ENCODE results near the gene QRICH1. TPM values are rescaled to one million over a fixed set of nuclear protein-coding genes. Genes with fewer than 3 reads are reported as not detected.
"Not testable (repeated sequence)": the region's sequence is repeated elsewhere in the genome, so short reads cannot be mapped to it uniquely, and the experiment has no call there.

Gene QRICH1
- polyA plus RNA-seq, 12 donors: 46.8 to 246 (median 61.4) TPM

DNA sequence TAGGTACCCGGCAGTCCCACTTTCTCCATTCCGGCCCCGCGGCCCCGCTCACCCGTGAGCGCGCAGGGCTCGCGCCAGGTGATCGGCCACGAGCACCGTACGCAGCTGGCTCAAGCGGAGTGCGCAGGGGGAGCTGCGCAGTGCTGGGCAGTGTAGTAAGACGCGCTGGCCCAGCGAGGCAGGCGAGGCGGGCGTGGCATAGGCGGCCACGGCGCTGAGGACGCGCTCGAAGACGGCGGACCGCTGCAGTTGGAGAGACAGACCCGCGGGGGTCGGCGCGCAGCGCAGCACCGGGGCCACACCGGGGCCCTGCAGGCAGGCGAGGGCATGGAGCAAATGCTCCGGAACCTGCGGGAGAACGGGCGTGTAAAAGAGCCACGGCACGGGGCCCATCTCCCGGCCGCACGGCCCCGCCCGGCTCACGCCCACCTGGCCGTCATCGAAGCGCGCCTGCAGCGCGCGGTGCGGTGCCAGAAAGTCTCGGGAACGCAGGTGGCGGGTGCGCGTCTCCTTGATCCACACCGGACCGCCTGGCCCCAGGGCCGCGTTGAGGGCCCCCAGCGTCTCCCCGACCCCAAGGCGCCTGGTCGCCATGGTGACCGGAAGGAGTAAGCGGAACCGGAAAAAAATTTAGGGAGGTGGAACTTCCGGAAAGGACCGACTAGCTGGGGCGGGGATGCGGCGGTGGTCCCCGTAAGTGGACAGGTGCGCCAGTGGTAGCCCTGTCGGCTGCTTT, 75.7 kb downstream of the QRICH1 start, which contains the start of gene DALRD3:
Gene DALRD3, minus strand, starts transcription at position 610 of the 736 bp plus-strand sequence. Its CDS starts 16 bp downstream, at position 594.
- DNase-seq: peak; percentile 69

DNA sequence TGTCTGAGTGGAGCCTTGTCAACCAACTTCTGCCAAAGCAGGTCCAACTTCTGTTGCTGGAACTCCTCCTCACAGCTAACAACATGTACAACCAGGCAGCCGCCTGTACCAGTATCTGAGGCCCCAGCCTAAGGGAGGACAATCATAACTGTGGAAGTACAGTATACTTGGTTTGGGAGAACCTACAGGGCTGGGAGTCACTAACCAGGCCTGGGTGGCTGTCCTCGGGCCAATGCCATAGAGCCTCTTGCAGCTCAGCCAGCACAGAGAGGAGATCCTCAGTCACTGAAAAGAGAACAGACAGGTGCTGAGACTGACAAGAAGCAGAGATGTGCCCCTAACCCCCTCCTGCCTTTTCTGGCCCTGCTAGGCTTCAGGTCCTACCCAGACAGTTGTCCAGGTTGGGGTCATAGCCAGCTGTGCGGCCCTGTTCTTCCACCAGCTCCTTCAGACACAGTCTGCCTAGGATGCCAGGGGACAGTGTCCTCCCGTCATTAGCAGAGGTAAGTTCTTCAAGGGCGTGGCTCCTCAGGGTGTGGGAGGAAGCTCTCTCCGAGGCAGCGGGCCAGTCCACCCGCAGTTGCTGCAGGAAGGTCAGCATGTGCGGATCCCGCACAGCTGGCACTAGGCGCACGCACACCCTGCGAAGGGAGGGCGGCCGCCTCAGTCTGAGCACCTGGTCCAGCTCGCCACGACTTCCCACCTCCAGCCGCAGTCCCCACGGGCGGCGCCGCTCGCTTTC, 76.5 kb downstream of the QRICH1 start:
- no peak for DNase-seq

DNA sequence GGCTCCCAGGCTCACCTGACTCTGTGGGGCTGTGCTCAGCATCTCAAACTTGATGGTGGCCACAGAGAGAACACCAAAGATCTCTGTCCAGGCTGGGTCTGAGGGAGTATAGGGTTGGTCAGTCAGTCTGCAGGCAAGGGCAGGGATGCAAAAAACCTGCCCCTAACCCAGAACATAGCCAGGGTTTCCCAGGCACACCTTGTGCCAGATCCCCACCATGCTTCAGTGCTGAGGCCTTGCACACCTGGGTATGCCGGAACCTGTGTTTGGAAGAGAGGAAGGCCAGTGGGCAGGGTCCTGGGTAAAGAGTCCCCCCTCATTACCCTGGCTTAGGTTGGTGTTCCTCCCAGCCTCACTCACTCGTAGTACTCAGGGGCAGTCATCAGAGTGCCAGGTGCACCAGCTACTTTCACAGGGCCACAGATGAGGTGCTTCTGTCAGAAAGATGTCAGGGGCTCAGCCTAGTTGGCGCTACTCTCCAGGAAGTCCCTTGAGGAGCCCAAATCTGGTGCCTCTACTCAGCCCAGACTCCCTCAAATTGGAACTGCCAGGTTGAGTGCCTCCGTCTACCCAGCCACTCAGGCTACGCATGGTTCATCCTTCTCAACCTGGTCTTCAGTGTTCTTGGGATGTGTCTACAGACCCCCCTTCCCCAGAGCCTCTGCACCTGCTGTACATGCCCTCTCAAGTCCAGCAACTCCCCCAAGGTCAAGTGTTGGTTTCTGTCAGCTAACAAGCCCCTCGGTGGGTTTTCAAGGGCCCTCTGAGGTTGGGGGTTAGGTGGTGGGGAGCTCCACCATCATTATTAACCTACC, 77.2 kb downstream of the QRICH1 start:
- DNase-seq: no peak

DNA sequence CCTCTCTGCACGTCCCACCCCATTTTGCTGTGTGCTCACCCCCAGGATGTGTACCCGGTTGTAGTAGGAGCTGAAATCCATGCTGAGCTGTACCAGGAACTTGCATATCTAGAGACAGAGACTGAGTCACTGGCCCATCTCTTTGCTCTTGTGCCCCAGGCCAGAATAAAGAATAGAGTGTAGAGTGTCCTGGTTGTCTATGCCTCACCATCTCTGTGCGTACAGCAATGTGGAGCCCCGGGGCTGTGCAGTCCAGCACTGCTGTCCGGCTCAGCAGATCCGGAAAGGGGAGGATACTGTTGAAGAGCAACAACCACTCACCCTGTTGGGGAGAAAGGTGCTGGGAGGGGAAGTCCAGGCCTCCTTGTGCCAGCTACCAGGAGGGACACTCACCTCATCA, 78.1 kb downstream of the QRICH1 start:
- DNase-seq: no peak

DNA sequence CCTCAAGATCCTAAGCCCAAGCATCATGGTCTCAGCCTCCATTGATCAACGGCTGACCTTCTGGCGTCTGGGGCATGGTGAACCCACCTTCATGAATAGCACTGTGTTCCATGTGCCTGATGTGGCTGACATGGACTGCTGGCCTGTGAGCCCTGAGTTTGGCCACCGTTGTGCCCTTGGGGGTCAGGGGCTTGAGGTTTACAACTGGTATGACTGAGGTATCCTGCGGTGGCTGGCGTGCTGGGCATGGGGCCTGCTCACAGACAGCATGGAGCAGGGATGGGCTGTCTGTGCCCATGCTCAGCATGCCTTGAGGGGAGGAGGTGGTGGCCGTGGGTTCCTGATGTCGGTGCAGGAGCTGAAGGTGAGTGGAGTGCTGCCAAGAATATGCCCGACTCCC, 78.8 kb downstream of the QRICH1 start:
- DNase-seq: no peak

DNA sequence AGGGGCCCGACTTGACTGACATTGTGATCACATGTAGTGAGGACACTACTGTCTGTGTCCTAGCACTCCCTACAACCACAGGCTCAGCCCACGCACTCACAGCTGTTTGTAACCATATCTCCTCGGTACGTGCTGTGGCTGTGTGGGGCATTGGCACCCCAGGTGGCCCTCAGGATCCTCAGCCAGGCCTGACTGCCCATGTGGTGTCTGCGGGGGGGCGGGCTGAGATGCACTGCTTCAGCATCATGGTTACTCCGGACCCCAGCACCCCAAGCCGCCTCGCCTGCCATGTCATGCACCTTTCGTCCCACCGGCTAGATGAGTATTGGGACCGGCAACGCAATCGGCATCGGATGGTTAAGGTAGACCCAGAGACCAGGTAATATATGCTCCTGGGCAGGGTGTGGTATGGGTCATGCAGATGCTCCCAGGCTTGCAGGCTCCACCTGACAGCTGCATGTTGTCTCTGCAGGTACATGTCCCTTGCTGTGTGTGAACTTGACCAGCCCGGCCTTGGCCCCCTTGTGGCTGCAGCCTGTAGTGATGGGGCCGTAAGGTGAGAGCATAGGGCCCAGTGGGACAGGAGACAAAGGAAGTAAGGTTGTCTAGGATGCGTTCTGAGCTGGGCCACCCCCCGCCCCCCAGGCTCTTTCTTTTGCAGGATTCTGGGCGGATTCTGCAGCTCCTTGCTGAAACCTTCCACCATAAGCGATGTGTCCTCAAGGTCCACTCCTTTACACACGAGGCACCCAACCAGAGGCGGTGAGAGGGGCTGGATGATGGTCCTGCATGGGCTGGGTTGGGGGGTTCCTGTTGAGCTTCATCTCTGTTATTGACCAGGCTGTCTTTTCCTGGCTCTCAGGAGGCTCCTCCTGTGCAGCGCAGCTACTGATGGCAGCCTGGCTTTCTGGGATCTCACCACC, 79.9 kb downstream of the QRICH1 start:
- no peak for DNase-seq

DNA sequence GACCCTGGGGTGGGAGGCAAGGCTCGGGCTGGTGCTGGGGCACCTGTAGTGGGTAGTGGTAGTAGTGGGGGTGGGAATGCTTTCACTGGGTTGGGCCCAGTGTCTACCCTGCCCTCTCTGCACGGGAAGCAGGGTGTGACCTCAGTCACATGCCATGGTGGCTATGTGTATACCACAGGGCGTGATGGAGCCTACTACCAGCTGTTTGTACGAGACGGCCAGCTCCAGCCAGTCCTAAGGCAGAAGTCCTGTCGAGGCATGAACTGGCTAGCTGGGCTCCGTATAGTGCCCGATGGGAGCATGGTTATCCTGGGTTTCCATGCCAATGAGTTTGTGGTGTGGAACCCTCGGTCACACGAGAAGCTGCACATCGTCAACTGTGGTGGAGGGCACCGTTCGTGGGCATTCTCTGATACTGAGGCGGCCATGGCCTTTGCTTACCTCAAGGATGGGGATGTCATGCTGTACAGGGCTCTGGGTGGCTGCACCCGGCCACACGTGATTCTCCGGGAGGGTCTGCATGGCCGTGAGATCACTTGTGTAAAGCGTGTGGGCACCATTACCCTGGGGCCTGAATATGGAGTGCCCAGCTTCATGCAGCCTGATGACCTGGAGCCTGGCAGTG, 80.6 kb downstream of the QRICH1 start:
- no peak for DNase-seq

DNA sequence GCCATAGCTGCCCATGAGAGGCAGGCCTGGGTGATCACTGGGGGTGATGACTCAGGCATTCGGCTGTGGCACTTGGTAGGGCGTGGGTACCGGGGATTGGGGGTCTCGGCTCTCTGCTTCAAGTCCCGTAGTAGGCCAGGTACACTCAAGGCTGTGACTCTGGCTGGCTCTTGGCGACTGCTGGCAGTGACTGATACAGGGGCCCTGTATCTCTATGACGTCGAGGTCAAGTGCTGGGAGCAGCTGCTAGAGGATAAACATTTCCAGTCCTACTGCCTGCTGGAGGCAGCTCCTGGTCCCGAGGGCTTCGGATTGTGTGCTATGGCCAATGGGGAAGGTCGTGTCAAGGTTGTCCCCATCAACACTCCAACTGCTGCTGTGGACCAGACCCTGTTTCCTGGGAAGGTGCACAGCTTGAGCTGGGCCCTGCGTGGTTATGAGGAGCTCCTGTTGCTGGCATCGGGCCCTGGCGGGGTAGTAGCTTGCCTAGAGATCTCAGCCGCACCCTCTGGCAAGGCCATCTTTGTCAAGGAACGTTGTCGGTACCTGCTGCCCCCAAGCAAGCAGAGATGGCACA, 81.3 kb downstream of the QRICH1 start:
- no peak for DNase-seq

DNA sequence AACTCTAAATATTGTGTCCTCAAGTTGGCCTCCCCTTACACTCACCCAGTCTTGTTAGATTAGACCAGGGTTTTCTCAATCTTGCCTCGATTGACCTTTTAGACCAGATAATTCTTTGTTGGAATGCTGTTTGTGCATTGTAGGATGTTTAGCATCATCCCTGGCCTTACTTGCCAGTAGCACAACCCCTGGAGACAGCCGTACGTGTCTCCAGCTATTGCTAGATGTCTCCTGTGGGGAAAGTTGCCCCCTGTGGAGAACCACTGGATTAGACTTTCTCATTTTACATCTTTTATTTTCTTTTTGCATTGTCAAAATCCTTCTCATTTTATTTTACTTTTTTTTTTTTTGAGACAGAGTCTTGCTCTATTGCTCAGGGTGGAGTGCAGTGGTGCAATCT, 84.5 kb downstream of the QRICH1 start:
- DNase-seq: no peak

DNA sequence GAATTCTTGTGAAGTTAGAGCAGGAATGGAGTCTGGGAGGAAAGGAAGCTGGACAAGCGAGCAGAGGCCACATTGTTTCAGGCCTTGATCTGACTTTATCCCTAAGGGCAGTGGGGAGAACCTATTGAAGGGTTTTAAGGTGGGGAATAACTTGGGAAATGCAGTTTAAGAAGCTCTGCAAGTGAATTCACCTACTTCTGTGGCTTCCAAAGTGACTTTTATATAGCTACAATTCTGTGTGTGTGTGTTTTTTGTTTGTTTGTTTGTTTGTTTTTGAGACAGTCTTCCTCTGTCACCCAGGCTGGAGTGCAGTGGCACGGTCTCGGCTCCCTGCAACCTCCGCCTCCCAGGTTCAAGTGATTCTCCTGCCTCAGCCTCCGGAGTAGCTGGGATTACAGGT, 85.2 kb downstream of the QRICH1 start:
- DNase-seq: not testable (repeated sequence)

DNA sequence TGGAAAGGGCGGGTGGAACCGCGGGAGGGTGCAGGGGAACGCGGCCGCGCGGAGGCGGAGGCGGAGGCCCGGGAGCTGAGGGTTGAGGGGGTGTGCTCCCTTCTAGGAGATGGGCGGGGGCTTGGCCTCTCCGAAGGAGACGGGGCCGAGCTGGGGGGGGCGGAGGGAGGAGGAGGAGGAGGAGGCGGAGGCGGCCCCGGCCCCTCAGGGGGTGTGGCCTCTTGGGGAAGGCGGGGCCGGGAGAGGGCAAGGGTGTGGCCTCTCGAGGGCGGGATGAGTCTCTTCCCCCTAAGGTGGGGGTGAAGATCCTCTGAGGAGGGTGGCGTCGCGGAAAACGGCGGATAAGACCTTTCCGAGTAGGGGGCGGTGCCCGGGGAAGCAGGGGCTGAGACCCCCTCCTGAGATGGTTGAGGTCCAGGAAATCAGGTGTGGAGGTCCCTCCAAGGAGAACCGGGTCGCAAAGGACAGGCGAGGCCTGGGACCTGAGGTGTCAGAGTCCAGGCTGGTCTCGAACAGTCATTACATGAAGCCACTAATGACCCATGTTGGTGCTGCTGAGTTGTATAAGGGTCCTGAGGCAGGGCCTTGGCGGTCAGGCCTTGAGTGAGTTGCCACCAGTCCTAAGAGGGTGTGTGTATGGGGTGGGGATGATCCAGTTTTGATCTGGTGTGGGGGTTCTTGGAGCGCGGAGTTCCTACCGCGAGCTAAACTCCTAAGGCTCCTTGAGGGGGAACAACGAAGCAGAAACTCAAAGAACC, 85.9 kb downstream of the QRICH1 start:
- DNase-seq: peak; percentile 84

DNA sequence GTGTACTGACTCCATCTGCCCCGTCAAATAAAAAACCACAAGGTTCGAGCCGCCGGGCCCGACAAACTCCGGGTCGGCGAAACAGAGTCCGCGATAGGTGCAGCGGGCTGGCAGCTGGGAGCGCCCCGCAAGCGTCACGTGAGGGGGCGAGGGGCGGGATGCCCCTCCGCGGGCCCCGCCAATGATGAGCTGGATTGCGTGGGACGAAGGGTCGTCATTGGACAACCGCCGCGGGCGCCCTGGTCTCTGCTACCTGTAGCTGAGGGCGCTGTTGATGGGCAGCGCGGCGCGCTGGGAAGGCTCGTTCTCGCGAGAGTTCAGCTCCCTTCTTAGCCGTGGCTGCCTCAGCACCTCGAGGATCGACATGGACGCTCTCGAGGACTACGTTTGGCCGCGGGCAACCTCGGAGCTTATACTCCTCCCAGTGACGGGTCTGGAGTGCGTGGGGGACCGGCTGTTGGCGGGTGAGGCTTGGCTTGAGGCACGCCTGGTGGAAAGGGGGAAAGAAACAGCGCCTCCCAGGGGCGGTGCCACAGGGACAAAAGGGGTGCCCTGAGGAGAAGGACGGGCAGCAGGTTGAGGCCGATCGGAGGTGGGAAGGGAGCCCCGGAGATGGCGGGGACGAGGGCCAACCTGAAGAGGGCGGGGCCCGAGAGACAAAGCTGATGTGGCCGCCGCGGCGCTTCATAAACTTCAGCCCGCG, 86.7 kb downstream of the QRICH1 start, which contains the start of gene WDR6:
Gene WDR6, plus strand, starts transcription at position 324 of the 703 bp plus-strand sequence. Its CDS starts 41 bp downstream, at position 365.
- DNase-seq: peak; percentile 95

DNA sequence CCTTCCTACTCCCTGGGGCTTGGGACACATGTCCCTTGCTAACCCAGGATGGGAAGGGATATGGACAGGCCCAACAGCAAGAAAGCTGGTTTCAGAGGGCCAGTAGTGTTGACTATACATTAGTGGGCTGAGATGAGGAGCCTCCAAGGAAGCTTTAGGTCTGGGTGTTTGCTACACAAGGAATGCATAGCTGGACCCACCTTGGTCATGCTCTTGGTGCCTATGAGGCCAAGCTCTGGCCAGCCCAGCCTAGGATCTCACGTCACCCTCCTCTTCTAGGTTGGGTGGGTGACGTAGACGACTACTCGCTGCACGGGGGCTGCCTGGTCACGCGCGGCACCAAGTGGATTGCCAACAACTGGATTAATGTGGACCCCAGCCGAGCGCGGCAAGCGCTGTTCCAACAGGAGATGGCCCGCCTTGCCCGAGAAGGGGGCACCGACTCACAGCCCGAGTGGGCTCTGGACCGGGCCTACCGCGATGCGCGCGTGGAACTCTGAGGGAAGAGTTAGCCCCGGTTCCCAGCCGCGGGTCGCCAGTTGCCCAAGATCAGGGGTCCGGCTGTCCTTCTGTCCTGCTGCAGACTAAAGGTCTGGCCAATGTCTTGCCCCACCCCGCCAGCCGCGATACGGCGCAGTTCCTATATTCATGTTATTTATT, 87.3 kb downstream of the QRICH1 start:
- no peak for DNase-seq

DNA sequence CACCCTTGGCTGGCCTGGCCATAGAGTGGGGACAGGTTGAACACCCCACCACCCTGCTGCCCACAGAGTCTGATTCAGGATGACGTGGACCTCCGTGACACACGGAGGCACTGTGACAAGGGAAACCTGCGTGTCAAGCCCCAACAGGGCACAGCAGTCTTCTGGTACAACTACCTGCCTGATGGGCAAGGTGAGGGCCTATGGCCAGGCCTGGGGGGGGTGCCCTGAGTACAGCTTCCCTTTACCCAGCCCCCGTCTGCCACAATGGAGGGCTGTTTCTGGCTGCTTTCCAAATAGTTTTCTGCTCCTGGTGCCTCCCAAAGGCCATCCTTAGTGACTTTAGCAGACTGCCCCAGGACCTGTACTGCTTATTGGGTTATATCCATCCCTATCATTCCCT, 87.9 kb downstream of the QRICH1 start:
- DNase-seq: no peak

DNA sequence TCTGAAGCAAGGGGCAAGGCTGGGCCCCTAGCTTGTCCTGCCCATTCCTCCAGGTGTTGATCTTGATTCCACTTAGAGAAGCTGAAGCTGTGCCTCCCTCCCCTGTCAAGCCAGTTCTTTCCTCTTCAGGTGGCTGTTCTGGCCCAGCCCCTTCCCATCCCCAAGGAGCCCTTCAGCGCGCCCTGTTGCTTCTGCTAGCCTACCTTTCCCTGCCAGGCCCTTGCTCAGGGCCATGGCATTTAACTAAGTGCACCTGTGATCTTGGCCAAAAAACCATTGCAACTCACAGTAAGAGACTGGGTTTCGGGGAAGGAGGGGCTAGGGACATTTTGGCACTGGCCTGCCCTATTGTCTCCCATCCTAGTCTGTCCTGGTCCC, 88.6 kb downstream of the QRICH1 start:
- no peak for DNase-seq

DNA sequence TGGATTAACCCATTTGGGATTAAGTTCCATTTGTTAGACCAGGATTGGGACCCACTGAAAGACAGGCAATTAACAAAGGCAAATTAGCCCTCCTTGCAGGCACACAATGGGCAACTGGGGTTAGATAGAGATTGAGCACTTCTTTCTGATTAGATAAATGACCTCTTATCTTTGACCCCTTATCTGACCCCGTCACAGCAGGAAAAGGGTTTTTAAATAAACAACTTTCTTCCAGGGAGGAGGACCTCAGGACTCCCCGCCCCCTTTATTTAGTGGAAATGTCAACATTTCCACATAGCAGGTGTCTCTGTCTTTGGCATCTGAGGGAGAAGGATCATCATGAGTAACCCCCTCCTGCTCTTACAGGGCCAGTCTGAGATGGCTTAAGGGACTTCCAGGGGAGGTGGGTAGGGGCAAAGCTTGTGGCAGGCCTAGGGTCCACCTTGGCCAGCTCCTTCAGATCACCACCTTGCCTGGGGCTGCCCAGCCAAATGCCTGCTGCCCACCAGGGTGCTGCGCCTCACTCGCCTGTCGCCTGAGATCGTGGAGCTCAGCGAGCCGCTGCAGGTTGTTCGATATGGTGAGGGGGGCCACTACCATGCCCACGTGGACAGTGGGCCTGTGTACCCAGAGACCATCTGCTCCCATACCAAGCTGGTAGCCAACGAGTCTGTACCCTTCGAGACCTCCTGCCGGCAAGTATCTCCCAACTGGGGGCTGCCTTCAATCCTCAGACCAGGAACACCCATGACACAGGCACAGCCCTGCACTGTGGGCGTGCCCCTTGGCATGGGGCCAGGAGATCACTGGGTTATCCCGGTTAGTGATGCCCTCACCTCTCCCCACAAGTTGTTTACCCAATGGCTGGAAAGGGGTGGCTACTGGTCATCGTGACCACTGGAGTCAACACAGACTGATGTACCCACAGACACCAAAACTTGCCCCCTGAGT, 89.2 kb downstream of the QRICH1 start:
- DNase-seq: no peak

DNA sequence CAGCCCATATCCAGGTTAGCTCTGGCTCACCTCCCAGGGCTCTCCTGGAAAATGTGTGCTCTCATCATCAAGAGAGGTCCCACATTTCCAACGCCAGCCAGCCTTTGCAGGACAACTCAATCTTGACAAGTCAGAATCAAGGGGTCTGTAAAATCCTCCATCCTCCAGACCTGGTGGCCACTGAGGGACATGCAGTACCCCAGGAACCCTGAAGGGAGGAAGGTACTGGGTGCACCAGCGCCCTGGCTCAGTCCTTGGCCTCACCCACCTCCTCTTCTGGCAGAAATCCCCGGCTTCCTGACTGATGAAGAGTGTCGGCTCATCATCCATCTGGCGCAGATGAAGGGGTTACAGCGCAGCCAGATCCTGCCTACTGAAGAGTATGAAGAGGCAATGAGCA, 92.7 kb downstream of the QRICH1 start:
- DNase-seq: no peak

Measured in muscle of arm (tissue), 12 donors.